Skeletal muscle satellite cell (primary cell): ENCODE results near the gene RHO.
"Not testable (repeated sequence)": the region's sequence is repeated elsewhere in the genome, so short reads cannot be mapped to it uniquely, and the experiment has no call there.

Experiments used
- H3K27me3 ChIP-seq: 2 replicates; pipeline ENCODE4 v1.7.0; 2013; ENCODE audit warnings: low read length; ENCODE audit not compliant: control insufficient read depth, insufficient read depth
- H3K36me3 ChIP-seq: 2 replicates; pipeline ENCODE4 v1.7.0; 2013; ENCODE audit warnings: mild to moderate bottlenecking, control low read depth, low read length; ENCODE audit not compliant: insufficient read depth
- H3K4me1 ChIP-seq: 2 replicates; pipeline ENCODE4 v1.7.0; 2013; ENCODE audit warnings: low read length; ENCODE audit not compliant: control insufficient read depth, insufficient read depth
- H3K4me2 ChIP-seq: 2 replicates; pipeline ENCODE4 v1.7.0; 2013; ENCODE audit warnings: mild to moderate bottlenecking, low read length
- H3K4me3 ChIP-seq: 2 replicates; pipeline ENCODE4 v1.7.0; 2013; ENCODE audit warnings: low read length
- H3K9ac ChIP-seq: 2 replicates; pipeline ENCODE4 v1.7.0; 2013; ENCODE audit warnings: mild to moderate bottlenecking, low read depth, low read length, moderate library complexity
- H3K9me3 ChIP-seq: replicated peaks from 2 replicates; pipeline ENCODE4 v1.7.0; 2013; ENCODE audit warnings: mild to moderate bottlenecking, control low read depth, low read length

Gene RHO

GRCh38 chr3:129536374-129536667 lies 7.9 kb downstream of the RHO start:
- H3K4me1 ChIP-seq, result no peaks in the 10 kb centered on the region
- H3K4me2 ChIP-seq, result no peak overlapping the region
- no peaks in the 10 kb centered on the region for H3K27me3 ChIP-seq

DNA sequence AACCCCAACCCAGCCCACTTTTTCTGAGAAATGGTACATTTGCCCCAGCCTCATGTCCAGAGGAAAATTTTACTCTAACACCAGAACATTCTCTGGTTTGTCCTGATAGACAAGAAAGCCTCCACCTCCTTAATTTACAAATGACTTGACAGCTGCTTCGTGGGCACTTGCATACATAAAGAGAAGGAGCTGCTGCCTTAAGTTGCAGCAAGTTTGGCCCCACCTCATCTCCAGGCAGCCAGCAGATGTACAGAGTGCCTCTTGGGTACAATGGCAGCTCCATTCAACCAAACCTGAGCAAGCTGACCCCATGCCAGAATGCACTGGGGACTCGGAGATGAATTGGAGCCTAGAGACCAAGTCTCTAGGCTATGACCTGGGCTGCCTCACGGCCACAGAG lies 8.4 kb downstream of the RHO start:
- H3K9ac ChIP-seq, result no peak overlapping the region
- H3K9me3 ChIP-seq, result no peaks in the 10 kb centered on the region
- no peaks in the 10 kb centered on the region for H3K4me1 ChIP-seq
- H3K27me3 ChIP-seq, result no peaks in the 10 kb centered on the region
- no peaks in the 10 kb centered on the region for H3K36me3 ChIP-seq
- no peak overlapping the region for H3K4me2 ChIP-seq
- H3K4me3 ChIP-seq, result no peak overlapping the region

More at GRCh38 chr3:129536374-129536667, 7.9 kb downstream of the RHO start:
- no peaks in the 10 kb centered on the region for H3K36me3 ChIP-seq
- no peaks in the 10 kb centered on the region for H3K9me3 ChIP-seq
- H3K9ac ChIP-seq, result no peak overlapping the region
- H3K4me3 ChIP-seq, result no peak overlapping the region

GRCh38 chr3:129539206-129539605 lies 10.8 kb downstream of the RHO start:
- H3K27me3 ChIP-seq, result no peaks in the 10 kb centered on the region
- no peak overlapping the region for H3K4me3 ChIP-seq
- no peaks in the 10 kb centered on the region for H3K36me3 ChIP-seq
- H3K4me1 ChIP-seq, result no peaks in the 10 kb centered on the region
- H3K4me2 ChIP-seq, result no peak overlapping the region
- no peaks in the 10 kb centered on the region for H3K9me3 ChIP-seq
- H3K9ac ChIP-seq, result no peak overlapping the region

DNA sequence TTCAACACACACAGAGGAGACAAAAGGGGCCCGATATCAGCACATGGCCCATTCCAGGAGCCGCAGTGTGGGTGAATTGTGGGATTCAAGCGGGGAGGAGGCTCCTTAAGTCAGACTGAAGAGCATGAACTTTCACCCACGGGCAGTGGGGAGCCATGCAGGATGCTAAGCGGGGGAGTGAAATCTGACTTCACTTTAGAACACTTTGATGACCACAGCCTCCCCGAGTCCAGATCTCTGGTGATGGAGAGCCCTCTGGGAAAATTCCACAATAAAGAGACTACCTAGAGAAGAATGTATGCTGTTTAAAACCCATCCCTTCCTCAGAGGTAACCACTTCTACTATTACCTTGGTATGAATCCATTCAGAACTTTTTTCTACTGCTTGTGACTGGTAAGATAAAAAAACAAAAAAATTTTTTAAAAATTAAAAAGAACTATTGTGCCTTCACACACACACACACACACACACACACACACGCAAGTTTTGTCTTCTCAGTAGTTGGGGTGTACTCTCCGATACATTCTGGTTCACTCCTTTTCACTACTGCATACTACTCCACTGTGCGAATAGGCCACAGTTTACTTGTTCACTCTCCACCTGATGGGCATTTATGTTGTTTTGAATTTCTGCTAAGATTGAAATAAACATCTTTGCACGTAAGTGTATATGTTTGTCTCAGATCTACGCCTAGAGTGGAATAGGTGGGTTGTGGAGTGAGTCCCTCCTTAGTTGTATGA lies 12.5 kb downstream of the RHO start:
- Histone ChIP-seq H3K9me3 (no peaks in the 10 kb centered on the region), H3K4me2 (no peak overlapping the region), H3K4me3 (no peak overlapping the region), H3K4me1 (no peaks in the 10 kb centered on the region), H3K36me3 (no peaks in the 10 kb centered on the region), H3K9ac (no peak overlapping the region), H3K27me3 (no peaks in the 10 kb centered on the region)

DNA sequence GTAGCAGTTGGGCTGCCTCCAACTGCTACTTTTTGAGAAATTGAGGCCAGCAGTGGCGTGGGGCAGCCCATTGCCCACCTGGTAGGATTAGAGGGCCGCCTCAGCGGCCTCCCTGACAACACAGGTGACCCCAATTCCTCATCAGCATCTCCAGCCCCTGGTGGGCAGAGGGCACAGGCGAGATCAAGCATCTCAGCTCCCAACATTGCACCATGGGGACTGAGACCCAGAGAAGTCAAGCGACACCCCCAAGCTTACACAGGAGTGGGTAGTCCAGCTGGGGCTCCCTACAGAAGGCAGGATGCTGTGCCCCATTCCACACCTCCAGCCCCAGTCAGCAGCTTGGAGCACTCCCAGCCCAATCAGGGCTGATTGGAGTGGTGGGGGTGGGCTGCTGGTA lies 14.3 kb downstream of the RHO start:
- no peak overlapping the region for H3K9ac ChIP-seq
- H3K9me3 ChIP-seq, result no peaks in the 10 kb centered on the region
- no peak overlapping the region for H3K4me2 ChIP-seq
- no peak overlapping the region for H3K4me3 ChIP-seq
- H3K36me3 ChIP-seq, result no peaks in the 10 kb centered on the region
- no peaks in the 10 kb centered on the region for H3K4me1 ChIP-seq
- no peaks in the 10 kb centered on the region for H3K27me3 ChIP-seq

DNA sequence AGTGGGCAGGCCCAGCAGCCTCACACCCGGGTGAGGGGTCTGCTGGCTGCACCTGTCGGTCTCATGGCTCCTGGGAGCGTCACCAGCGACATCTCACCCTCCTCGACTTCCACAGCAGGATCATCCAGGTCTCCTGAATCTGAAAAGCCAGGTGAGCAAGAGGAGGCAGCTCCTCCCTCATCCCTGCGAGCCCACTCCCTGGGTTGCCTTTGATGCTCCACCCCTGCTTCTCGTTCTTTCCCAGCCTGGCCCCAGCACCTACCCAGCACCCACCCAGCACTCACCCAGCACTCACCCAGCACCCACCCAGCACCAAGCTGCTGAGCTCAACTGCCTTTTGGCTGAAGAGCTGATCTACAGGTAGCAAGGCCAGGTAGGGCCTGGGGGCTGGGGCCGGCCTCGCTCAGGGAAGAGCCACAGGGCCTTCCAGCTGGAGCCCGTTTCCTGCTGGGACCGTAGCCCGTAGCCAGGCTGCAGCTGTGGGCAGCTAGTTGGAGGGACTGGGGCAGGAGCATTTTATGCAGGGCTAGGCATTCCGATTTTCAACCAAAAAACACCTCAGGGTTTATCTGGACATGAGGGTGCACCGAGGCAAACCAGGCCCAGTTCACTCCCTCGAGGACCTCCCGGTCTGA lies 14.8 kb downstream of the RHO start, which contains the start of gene H1-8:
Gene H1-8, plus strand, starts transcription at position 20 of the 635 bp plus-strand sequence. Its CDS starts 44 bp downstream, at position 64.
- H3K4me2 ChIP-seq, result no peak within 1 kb of the TSS
- H3K4me3 ChIP-seq, result no peak within 1 kb of the TSS
- H3K36me3 ChIP-seq, result no peaks in the 10 kb centered on the region
- no peak within 1 kb of the TSS for H3K9ac ChIP-seq
- no peaks in the 10 kb centered on the region for H3K4me1 ChIP-seq
- H3K9me3 ChIP-seq, result no peaks in the 10 kb centered on the region
- no peaks in the 10 kb centered on the region for H3K27me3 ChIP-seq

- Histone ChIP-seq H3K4me1 (no peaks in the 10 kb centered on the region), H3K9ac (no peak overlapping the region), H3K9me3 (no peaks in the 10 kb centered on the region), H3K36me3 (no peaks in the 10 kb centered on the region), H3K27me3 (no peaks in the 10 kb centered on the region), H3K4me3 (no peak overlapping the region), H3K4me2 (no peak overlapping the region)
Observed at GRCh38 chr3:129543999-129544398, 15.6 kb downstream of the RHO start.

GRCh38 chr3:129545951-129546350 lies 17.5 kb downstream of the RHO start:
- not testable (repeated sequence) for H3K9me3 ChIP-seq, H3K4me2 ChIP-seq, H3K9ac ChIP-seq, H3K27me3 ChIP-seq, H3K36me3 ChIP-seq, H3K4me1 ChIP-seq, H3K4me3 ChIP-seq

DNA sequence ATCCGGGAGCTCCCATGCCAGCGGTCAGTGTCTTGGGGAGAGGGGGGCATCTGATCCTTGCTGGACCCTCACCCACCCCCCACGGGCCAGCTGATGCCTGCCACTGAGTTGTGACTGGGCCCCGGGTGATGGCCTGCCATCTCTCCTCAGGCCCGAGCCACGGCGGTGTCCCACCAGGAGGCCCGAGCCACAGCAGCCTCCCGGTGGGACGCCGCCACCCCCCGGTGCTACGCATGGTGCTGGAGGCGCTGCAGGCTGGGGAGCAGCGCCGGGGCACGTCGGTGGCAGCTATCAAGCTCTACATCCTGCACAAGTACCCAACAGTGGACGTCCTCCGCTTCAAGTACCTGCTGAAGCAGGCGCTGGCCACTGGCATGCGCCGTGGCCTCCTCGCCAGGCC lies 18.8 kb downstream of the RHO start:
- Histone ChIP-seq H3K4me1 (peaks cover 6% of the 10 kb centered on the region), H3K9ac (no peak overlapping the region), H3K27me3 (no peaks in the 10 kb centered on the region), H3K4me3 (no peak overlapping the region), H3K4me2 (no peak overlapping the region), H3K36me3 (no peaks in the 10 kb centered on the region), H3K9me3 (no peaks in the 10 kb centered on the region)

GRCh38 chr3:129548104-129548965 lies 19.9 kb downstream of the RHO start:
- no peak overlapping the region for H3K4me3 ChIP-seq
- no peaks in the 10 kb centered on the region for H3K27me3 ChIP-seq
- no peaks in the 10 kb centered on the region for H3K9me3 ChIP-seq
- peaks cover 8% of the 10 kb centered on the region for H3K4me1 ChIP-seq
- no peaks in the 10 kb centered on the region for H3K36me3 ChIP-seq
- H3K4me2 ChIP-seq, result no peak overlapping the region
- no peak overlapping the region for H3K9ac ChIP-seq

- H3K36me3 ChIP-seq, result no peaks in the 10 kb centered on the region
- H3K4me2 ChIP-seq, result no peak overlapping the region
- peaks cover 8% of the 10 kb centered on the region for H3K4me1 ChIP-seq
Observed at GRCh38 chr3:129549006-129549800, 20.8 kb downstream of the RHO start.

More at GRCh38 chr3:129549006-129549800, 20.8 kb downstream of the RHO start:
- Histone ChIP-seq H3K4me3 (no peak overlapping the region), H3K9ac (no peak overlapping the region), H3K9me3 (no peaks in the 10 kb centered on the region), H3K27me3 (no peaks in the 10 kb centered on the region)
